Measurements from ENCODE around the gene ABCB1.

DNA sequence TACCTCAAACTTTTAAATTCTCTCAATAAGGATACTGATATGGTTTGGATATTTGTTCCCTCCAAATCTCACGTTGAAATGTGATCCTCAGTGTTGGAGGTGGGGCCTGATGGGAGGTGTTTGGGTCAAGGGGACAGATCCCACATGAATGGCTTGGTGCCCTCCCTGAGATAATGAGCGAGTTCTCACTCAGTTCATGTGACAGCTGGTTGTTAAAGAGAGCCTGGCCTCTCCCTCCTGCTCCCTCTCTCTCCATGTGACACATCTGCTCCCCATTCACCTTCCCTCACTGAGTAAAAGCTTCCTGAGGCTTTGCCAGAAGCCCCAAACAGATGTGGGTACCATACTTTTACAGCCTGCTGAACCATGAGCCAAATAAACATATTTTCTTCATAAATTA is 144.4 kb downstream of the ABCB1 start:
- TF ChIP-seq POLR2A (IDR thresholded peaks at IDR 0.05; ENCODE audit: low read length): no peak
- no peak for TF ChIP-seq GATA1 (IDR thresholded peaks at IDR 0.05; ENCODE audit: low read depth, low read length)

Measured in erythroblast (primary cell).